Hematopoietic multipotent progenitor cell treated with erythropoietin and hydrocortisone succinate and interleukin-3 and kit ligand, for 17 days (in vitro differentiated cells): ENCODE results near the gene GLYR1.

Source experiments
- DNase-seq: peaks from one replicate; pipeline ENCODE4 v3.0.0-alpha.2; 2015; ENCODE audit warnings: low spot score

The GLYR1 gene

DNA sequence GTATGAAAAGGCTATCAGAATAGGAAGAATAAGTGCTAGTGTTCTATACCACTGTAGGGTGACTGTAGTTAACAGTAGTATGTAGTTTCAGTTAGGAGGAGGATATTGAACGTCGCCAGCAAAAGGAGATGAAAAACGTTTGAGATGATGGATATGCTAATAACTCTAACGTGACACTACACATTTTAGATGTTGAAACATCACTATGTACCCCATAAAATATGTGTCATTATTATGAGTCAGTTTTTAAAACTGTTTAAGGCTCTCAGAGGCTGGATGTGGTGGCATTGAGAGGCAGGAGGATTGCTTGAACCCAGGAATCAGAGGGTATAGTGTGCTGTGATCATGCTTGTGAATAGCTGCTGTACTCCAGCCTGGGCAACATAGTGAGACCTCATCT is 32.0 kb upstream of the GLYR1 start:
- no peak for DNase-seq

DNA sequence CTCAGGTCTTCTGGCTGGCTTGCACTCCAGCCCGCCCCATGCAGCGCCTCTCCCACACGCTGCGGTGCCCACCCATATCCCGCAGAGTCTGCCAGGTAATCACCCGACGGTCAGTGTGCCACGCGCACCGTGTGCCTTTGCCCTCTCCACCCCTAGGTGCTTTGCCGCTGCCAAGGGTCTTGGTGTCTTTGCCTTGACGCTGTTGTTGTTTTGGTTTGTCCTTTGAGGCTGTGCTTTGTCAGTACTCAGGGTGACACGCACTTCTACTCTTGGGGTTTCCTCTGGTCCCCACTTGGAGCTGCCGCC is 30.2 kb upstream of the GLYR1 start:
- DNase-seq = no peak

DNA sequence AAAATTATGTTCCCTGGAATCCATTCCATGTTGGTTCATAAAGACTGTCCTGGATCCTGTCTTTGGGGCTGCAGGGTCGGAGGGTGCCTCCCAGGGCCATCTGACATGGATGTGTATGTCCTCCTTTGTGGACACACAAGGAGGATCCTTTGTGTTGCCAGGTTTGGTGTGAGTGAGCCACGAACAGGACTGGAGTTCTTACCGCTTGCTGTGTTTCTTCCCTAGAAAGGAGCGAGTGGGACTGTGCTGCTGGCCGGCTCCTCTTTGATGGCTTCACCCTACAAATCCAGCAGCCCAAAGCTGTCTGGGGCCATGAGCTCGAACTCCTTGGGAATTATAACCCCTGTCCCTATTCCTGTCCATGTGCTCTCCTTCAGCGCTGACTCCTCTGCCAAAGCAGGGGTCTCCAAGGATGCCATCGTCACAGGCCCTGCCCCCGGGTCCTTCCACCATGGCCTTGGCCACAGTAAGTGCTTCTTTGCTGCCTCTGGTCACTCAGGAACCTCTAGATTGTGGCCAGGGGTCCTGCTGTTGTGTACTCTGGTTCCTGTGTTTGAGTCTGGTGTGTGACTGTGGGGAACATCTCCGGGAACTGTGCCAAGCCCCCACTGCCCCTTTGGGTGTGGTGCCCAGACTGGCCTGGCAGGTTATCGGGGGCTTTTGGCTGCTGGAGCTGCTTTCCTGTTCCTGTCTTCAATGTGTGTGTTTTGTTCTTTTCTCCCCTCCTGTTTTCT is 29.7 kb upstream of the GLYR1 start:
- DNase-seq = no peak

DNA sequence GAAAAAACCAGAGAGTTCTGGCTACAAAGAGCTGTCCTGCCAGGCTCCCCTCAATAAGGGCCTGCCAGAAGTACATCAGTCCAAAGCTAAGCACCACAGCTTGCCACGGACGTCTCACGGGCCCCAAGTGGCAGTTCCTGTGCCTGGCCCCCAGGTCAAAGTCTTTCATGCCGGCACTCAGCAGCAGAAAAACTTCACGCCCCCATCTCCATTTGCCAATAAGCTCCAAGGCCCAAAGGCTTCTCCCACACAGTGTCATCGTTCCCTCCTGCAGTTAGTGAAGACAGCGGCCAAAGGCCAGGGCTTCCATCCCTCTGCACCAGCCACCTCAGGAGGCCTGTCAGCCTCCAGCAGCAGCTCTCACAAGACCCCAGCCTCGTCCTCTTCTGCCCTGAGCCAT is 27.6 kb upstream of the GLYR1 start:
- DNase-seq = no peak

DNA sequence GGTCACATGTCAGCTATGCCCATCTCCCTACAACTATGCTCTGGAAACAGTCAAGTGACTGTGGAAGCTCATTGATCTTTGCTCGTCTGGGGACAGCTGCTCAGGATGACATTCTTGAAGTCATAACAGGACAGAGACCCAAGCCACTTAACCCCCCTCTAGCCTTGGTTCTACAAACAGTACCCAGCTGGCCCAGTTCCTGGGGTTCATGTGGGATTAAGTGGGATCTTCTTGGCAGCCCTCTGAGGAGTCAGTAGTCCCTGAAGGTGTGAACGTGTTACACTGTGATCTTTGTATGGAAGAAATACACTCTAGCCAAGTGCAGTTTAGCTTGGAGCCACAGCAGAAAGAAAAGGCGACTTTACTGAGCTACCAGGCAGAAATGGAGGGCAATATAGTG is 26.0 kb upstream of the GLYR1 start:
- DNase-seq = no peak

DNA sequence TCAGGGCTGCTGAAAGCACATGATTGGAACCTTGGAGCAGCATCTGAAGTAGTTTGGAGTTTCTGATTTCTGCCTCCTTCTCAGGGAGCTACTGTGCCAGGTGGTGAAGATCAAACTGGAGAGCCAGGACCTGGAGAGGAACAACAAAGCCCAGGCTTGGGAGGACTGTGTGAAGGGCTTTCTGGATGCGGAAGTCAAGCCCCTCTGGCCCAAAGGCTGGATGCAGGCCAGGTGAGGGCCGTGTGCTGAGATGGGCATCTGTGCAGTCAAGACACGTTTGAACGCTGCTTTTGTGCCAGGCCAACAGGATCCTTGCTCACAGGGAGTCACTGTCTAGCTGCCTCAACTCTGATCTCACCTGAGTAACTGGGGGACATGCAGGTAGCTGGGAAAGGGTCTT is 24.0 kb upstream of the GLYR1 start:
- DNase-seq = no peak

DNA sequence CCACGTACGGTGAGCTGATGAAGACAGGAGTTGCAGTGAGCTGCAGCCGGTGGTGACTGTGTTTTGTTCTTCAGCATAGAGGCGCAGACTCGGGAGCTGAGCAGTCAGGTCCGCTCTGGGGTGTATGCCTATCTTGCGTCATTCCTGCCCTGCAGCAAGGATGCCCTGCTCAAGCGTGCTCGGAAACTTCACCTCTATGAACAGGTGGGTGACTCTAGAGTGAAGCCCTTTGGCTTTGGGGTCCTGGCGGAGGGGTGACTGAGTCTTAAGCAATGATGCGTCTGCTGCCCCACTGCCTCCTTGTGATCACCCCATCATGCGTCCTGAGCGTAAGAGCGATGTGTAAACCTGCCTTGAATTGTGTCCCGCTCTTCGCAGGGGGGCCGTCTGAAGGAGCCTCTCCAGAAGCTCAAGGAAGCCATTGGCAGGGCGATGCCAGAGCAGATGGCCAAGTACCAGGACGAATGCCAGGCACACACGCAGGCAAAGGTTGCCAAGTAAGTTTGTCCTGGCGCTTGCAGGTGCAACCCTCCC is 23.1 kb upstream of the GLYR1 start:
- no peak for DNase-seq

DNA sequence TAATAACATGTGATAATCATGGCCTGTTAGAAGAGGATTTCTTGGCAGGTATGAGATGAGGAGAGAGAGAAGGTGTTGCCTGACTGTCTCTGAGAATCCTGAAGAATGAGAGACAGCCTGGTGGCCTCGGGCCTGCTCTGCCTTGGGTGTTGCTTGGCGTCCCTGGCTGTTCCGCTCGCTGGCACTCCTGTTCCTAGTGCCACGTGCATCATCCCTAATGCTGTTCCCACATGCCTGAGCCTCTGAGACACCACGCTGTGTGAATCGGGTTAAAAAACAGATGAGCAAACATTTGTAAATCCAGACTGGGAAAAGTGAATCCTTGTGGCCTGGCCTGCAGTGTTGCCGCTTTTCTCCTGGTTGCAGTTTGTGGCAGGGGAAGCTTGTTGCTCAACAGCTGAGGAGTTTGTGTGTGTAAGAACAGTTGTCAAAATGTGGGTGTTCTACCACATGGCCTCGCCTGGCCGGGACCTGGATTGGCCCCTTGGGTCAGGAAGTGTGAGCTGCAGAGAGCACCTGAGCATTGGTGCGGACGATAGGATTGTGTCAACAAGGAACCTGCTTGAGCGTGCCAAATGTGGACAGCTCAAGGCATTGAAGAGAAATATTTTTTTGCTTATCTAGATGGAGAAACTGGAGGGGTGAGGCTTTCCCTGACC is 22.2 kb upstream of the GLYR1 start:
- DNase-seq = no peak

DNA sequence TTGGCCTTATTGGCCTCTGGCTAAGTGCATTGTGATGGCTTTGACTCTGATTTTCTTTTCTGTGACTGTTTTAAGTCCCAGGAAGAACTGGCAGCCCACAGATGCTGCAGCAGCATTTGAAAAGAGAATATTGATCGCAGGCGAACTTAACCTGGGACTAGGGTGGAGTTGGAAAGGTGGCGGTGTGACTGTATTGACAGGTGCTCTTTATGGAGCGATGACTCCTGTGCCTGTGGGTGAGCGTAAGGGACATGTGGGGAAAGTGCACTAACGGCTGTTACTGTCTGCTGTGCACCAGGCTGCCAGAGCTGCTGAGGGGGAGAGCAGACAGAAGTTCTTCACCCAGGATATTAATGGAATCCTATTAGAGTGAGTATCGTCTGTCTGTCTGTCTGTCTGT is 21.4 kb upstream of the GLYR1 start:
- no peak for DNase-seq

DNA sequence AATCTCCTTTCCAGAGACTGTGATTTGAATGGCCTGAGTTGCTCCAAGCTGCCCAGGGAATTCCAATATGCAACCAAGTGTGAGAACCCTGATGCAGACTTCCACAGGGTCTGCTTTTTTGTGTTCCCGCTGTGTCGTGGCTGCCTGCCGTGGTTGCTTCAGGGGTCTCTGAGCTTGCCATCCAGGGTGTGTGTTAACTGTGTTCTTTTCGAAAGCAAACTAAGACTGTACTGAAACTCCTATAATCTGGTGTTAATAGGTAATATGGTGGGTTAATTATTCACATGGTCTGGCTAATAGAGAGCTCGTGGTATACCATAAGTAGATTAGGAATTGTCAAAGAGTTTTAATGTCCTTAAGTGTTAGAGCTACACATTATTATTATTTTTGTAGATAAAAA is 20.9 kb upstream of the GLYR1 start:
- no peak for DNase-seq

DNA sequence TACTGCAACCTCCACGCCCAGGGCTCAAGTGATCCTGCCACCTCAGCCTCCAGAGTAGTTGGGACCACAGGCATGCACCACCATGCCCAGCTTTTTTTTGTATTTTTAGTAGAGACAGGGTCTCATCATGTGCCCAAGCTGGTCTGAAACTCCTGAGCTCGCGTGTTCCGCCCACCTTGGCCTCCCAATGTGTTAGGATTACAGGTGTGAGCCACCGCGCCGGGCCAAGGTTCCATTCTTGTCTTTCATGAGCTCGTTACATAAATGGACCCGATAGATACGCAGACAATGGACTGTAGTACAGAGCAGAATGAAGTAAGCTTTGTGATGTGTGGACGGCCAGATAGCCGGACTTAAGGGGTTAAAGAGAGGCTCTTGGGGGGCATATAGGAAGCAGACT is 19.5 kb upstream of the GLYR1 start:
- no peak for DNase-seq

DNA sequence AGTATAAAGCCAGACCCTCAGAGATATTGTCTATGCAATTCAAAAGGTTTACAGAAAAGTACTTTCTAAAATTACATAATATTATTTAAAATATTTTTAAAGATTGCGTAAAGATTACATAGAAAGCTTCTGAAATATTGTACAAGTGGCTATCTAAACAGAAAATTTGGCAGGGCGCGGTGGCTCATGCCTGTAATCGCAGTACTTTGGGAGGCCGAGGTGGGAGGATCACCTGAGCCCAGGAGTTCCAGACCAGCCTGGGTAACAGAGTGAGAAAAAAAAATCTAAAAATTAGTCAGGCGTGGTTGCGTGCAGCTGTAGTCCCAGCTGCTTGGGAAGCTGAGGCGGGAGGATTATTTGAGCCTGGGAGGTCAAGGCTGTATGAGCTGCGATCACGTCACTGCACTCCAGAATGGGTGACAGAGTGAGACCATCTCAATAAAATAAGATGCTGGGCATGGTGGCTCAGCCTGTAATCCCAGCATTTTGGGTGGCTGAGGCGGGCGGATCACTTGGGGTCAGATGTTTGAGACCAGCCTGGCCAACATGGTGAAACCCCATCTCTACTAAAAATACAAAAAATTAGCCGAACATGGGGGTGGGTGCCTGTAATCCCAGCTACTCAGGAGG is 18.3 kb upstream of the GLYR1 start:
- DNase-seq = no peak

DNA sequence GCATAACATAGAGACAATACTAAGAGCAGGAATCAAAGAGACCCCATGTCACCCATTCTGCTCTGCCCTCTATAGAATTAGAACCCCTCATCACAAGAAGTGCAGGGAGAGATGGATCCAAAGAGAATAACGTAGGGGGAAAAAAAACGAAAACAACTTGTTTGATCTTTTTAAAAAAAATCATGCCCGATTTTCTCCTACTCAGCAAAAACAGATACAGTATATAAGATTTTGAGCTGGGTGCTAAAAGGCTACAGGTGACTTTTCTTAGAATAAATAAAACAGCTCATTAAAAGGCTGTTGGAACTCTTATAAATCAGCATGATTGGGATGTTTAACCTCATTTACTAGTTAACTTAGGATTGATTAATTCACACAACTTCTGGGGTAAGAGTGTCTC is 17.6 kb upstream of the GLYR1 start:
- no peak for DNase-seq

DNA sequence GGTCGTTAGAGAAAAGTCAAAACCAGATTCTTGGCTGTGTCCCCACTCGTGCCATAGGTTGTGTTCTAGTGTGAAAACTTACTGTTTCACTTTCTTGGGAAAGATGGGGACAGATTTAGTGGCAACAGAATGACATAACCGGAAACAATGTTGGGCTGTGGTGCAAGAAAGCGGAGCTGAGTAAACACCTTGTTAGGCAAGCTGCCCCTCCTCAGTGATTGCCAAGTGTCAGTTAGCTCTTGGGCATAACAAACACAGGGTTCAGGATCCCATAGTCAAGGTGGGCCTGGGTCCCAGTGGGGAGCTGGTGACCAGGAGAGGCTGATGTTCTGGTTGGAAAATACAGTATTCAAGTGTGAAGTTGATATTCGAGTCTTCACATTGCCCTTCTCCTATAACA is 15.6 kb upstream of the GLYR1 start:
- no peak for DNase-seq

DNA sequence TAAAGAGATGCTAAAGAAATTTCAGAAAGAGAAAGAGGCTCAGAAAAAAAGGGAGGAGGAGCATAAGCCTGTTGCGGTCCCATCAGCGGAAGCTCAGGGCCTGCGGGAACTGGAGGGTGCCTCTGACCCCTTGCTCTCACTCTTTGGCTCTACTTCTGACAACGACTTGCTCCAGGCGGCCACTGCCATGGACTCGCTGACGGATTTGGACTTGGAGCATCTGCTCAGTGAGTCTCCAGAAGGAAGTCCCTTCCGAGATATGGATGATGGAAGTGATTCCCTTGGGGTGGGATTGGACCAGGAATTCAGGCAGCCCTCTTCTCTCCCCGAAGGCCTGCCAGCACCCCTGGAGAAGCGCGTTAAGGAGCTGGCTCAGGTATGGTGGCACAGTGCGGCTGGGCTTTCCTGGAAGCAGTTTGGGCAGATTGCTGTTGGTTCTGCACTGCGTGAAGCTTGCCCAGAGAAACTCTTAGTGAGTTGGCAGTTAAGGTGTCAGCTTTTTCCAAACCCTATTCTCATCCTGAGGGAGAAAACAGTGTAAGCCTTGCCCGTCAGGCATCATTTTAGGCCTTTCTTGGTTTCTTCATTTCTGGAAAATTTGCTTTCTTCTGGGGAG is 13.7 kb upstream of the GLYR1 start:
- DNase-seq = no peak

DNA sequence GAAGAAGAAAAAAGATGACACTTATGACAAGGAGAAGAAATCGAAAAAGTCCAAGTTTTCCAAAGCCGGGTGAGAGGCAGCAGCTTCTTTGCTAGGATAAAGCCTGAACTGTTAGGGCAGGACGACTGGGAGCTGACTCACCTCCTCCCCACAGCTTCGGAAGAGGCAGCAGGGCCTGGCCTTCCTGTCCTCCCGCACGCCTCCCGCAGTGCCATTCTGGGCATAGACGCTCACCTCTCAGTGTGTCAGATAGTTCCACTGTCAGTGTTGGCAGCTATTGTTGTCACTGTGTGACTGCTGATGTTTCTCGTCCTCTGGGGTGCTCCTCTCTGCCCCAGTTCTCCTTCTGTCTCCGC is 12.8 kb upstream of the GLYR1 start:
- no peak for DNase-seq

DNA sequence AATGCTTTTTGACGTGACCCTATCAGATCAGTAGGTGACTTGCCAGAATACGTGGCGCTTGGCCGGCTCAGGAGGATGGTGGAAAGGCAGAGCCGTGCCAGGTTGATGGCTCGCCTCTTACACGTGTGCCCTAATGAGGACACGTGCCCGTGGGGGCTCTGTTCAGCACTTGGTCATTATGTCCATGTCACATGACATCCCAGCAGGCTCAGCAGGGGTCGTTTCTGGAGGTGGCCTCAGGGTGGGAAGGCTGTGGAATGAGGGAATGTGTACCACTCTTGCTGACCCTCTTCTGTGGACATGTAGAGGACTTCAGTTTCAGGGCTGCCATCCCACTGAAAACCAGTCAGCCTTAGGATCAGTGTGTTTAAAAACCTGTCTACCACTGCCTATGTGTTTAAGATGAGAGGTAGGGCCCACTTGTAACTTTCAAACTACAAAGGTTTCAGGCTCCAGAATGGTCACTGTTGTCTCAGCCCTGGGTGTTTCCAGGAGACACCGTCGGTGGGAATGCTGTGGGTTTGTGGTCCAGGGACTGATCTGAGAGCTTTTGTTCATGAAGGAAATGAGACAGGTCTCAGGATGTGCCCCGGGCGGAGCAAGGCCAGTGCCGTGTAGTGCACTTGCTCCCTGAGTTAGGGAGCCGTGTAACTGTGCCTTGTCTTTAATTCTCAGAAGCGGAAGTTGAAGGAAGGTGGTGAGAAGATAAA is 12.3 kb upstream of the GLYR1 start:
- no peak for DNase-seq

DNA sequence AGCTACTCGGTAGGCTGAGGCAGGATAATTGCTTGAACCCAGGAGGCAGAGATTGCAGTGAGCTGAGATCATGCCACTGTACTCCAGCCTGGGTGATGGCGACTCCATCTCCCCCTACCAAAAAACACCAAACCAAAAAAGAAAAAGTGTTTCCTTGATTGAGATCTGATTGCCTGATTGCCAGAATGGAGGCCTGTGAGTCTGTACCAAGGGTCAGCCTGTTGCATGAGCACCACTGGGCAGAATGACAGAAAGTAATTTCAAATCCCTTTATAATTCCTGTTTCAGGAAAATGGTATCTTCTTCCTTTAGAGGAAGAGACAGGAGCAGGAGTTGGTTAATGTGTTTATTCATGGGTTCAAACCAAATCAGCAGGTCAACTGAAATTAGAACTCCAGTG is 8.7 kb upstream of the GLYR1 start:
- DNase-seq = no peak

DNA sequence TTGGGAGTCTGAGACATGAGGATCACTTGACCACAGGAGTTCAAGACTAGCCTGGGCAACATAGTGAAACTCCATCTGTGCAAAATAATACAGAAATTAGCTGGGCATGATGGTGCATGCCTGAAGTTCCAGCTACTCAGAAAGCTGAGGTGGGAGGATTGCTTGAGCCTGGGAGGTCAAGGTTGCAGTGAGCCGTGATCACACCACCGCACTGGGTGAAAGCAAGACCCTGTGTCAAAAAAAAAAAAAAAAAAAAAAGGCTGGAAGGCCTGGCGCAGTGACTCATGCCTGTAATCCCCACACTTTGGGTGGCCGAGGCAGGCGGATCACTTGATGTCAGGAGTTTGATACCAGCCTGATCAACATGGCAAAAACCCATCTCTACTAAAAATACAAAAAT is 8.3 kb upstream of the GLYR1 start:
- no peak for DNase-seq

DNA sequence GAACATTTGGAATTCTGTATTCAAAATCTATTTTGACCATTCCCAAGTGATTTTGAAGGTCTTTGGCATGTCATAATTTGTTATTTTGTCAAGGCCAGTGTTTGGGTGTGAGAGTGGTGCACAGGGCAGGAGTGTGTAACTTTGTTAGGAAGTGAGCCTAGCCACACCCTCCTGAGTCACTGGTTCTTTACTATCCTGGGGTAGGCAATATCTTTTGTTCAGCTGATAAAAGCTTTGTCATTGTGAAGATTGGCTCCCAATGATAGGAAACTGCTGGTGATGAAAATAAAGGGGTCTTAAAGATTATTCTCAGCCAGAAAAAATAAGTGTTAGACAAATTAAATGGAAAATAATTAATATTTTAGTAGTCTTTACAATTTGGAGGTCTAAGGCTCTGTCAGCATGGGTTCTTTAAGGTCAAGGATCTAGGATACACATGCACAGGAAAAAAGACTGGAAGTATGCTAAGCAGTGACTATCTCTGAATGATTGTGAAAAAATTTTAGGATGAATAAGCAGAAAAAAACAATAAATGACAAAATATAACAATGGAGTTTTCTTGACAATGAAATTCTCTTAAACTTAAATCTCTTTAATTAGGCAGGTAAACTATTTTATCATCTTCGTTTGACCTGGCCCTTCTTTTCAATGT is 5.3 kb upstream of the GLYR1 start:
- no peak for DNase-seq

DNA sequence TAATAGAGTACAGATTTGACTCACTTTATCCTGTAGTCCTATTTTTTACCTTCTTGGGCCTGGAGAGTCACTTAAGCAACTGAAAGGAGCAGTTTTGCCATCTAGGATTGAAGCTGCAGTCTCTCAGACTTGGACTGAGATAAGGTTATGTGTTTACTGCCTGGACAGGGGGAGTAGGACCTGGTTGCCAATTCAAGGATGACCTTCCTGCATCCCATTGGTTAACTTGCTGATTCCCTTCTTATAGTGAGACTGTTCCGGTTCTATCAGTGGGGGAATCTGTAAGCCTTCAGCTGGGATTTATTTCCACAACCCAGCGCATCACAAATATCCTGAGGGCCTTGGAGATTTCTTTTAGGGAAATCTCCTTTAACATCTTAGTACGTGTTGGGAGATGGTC is 3.1 kb upstream of the GLYR1 start:
- DNase-seq = peak; percentile 26
